DMS53 treated with DMSO at 0.1 percent for 48 hours (cell line): ENCODE results near the gene ZSCAN5C.
"Not testable (repeated sequence)": the region's sequence is repeated elsewhere in the genome, so short reads cannot be mapped to it uniquely, and the experiment has no call there.

Source experiments
- DNase-seq: peaks from one replicate; lab custom pipeline; 2025; ENCODE audit not compliant: unreplicated experiment; lab: John Stamatoyannopoulos, UW

Gene ZSCAN5C

GRCh38 chr19:56201973-56202372 lies at the start of gene ZSCAN5C:
Gene ZSCAN5C (plus strand): TSS chr19:56202273. CDS start chr19:56205914, 3,641 bp downstream.
- no peak for DNase-seq

GRCh38 chr19:56152644-56153043 lies 49.4 kb upstream of the ZSCAN5C start:
- DNase-seq = no peak

GRCh38 chr19:56153507-56153906 lies 48.6 kb upstream of the ZSCAN5C start:
- no peak for DNase-seq

DNA sequence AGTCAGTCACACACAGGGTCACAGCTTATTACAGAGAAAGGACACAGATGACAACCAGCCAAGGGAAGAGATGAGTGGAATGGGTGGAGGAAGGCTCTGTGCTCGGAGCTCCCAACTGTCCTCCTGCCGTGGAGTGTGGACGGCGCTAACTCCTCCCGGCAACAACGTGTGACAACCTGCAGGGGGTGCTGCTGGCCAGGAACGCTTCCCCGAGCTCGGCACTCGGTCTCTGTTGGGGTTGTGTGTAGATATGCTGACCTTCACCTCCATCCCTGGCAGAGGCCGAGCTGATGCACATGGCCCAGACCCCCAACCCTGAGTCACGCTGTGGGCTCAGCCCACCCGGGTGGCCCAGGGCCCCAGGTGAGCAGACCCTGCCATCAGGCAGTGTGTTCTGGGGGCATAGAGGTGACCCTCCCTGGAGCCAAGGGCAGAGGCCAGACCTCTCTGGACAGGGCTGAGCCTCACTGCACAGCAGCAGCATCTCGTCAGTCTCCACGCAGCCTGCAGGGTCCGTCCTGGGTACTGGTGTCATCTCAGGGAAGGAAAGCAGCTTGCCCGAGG lies 46.9 kb upstream of the ZSCAN5C start:
- DNase-seq = no peak

GRCh38 chr19:56156768-56157167 lies 45.3 kb upstream of the ZSCAN5C start:
- DNase-seq = no peak

- no peak for DNase-seq
These were observed 43.8 kb upstream of the ZSCAN5C start for GRCh38 chr19:56158170-56158757.

DNA sequence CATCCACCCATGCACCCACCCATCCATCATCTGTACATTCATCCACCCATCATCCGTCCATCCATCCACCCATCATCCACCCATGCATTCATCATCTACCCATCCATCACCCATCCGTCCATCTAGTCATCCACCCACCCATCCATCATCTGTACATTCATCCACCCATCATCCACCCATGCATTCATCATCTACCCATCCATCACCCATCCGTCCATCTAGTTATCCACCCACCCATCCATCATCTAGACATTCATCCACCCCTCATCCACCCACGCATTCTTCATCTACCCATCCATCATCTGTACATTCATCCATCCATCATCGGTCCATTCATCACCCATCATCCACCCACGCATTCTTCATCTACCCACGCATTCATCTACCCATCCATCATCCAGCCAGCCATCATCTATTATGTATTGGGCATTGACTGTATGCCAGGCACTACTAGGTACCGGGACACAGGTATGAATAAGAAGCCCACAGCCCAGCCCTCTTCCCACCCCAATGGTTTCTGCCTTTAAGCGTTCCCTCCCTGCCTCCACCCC lies 43.0 kb upstream of the ZSCAN5C start:
- no peak for DNase-seq

DNA sequence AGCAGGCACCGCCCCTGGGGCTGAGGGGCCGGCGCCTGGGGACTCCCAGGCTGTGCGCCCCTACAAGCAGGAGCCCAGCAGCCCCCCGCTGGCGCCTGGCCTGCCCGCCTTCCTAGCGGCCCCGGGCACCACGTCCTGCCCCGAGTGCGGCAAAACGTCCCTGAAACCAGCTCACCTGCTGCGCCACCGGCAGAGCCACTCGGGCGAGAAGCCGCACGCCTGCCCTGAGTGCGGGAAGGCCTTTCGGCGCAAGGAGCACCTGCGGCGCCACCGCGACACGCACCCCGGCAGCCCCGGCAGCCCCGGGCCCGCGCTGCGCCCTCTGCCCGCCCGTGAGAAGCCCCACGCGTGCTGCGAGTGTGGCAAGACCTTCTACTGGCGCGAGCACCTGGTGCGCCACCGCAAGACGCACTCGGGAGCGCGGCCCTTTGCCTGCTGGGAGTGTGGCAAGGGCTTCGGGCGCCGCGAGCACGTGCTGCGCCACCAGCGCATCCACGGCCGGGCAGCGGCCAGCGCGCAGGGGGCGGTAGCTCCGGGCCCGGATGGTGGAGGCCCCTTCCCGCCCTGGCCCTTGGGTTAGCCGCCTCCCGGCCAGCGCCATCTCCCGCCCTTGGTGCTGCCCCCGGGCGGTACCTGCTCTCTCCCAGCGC lies 42.3 kb upstream of the ZSCAN5C start:
- no peak for DNase-seq

DNA sequence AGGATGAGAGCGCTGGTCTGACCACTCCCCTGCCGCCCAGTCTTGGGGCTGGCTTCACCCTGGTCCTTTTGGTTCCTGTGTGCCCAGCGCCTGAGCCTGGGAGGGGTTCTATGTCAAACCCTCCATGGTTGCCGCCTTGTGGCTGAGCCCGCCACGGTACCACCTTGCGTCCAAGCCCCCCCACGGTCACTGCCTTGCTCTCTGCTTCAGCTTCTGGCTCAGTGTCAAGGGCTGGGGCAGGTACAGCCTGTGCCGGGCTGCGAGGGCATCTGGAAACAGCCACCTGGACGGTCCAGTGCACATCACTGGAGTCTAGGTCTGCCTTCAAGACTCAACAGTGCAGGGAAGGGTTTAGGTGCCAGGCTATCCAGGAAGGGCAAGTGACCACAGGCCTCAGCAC lies 40.5 kb upstream of the ZSCAN5C start:
- DNase-seq = no peak

GRCh38 chr19:56162258-56162657 lies 39.8 kb upstream of the ZSCAN5C start:
- DNase-seq = no peak

- no peak for DNase-seq
These were observed 39.0 kb upstream of the ZSCAN5C start for GRCh38 chr19:56163097-56163496.

- DNase-seq = no peak
These were observed 35.0 kb upstream of the ZSCAN5C start for GRCh38 chr19:56167064-56167578.

GRCh38 chr19:56170261-56170660 lies 31.8 kb upstream of the ZSCAN5C start:
- DNase-seq = peak; percentile 96

GRCh38 chr19:56174086-56174485 lies 28.0 kb upstream of the ZSCAN5C start:
- DNase-seq = no peak

GRCh38 chr19:56174550-56174949 lies 27.5 kb upstream of the ZSCAN5C start:
- no peak for DNase-seq

DNA sequence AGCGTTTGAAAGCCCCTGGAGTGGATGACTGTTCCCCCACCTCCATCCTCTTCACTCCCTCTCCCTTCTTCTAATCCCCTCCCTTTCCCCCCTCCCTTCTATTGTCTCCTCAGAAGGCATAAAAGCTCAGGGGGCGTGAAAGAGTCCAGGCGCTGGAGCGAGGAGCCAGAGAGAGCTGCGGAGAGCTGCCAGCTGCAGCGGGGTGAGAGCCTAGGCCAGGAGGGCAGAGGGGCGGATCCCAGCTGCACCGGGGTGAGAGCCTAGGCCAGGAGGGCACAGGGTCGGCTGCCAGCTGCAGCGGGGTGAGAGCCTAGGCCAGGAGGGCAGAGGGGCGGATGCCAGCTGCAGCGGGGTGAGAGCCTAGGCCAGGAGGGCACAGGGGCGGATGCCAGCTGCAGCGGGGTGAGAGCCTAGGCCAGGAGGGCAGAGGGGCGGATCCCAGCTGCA lies 26.2 kb upstream of the ZSCAN5C start, which contains the start of gene GALP:
Gene GALP, plus strand, starts transcription at position 148 of the 447 bp plus-strand sequence. CDS start 1,101 bp downstream, outside the sequence.
- not testable (repeated sequence) for DNase-seq

GRCh38 chr19:56176310-56176709 lies 25.8 kb upstream of the ZSCAN5C start:
- DNase-seq = not testable (repeated sequence)

- DNase-seq = peak; percentile 28
These were observed 25.2 kb upstream of the ZSCAN5C start for GRCh38 chr19:56176881-56177280.

DNA sequence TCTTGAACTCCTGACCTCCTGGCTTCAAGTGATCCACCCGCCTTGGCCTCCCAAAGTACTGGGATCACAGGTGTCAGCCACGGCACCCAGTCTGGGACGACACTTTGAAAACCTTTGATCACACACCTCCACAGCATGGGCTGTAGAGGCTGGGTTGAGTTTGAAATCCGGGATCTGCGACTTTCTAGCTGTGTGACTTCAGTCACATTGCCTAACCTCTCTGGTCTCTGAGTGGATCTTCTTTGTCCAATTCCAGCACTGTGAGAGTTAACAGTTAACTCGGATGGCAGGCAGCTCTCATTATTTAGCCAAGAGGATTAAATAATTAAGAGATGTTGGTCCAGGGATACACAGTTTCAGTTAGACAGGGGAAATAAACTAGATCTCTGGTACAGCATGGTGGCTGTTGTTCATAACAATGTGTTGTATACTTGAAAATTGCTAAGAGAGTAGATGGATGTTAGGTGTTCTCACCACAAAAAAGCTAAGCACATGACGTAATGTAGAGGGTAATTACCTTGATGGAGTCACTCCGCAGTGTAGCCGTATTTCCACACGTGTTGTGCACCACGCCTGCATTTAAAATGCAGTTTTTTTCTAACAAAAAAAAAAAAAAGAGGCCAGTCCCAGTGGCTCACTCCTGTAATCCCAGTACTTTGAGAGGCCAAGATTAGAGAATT lies 24.4 kb upstream of the ZSCAN5C start:
- DNase-seq = no peak

- no peak for DNase-seq
These were observed 12.3 kb upstream of the ZSCAN5C start for GRCh38 chr19:56189785-56190184.

GRCh38 chr19:56191115-56191514 lies 11.0 kb upstream of the ZSCAN5C start:
- no peak for DNase-seq
